Activated CD4-positive, alpha-beta memory T cell treated with anti-CD3 and anti-CD28 coated beads, Interleukin-2, amount 10 ng/mL, durations not matched to agents 7 days and 5 days (primary cell): Measurements from ENCODE around the gene ACAD9. TPM values are rescaled to one million over a fixed set of nuclear protein-coding genes. Genes with fewer than 3 reads are reported as not detected.
"Not testable (repeated sequence)": the region's sequence is repeated elsewhere in the genome, so short reads cannot be mapped to it uniquely, and the experiment has no call there.

Source experiments
- CTCF ChIA-PET: fragments of 350-600 bp; sonication (Branson Sonifier 250); formaldehyde crosslinking; loops from one replicate; lab custom pipeline; 2021; ENCODE audit warnings: antibody characterized with exemption, inconsistent platforms; lab: Charles Lee
- POLR2A ChIA-PET: fragments of 350-600 bp; sonication (Branson Sonifier 250); formaldehyde crosslinking; loops from one replicate; lab custom pipeline; 2021; ENCODE audit warnings: antibody characterized with exemption; lab: Charles Lee
- DNase-seq: peaks from one replicate; pipeline ENCODE4 v3.0.0-alpha.2; 2020
- H3K27ac Mint-ChIP-seq: one replicate; pipeline ENCODE4 v1.8.0; 2021; ENCODE audit warnings: mild to moderate bottlenecking, mixed read lengths
- H3K27me3 Mint-ChIP-seq: one replicate; pipeline ENCODE4 v1.8.0; 2021; ENCODE audit warnings: mixed read lengths
- H3K36me3 Mint-ChIP-seq: one replicate; pipeline ENCODE4 v1.8.0; 2021; ENCODE audit warnings: low read depth, mixed read lengths
- H3K4me1 Mint-ChIP-seq: one replicate; pipeline ENCODE4 v1.8.0; 2021; ENCODE audit warnings: mixed read lengths
- H3K4me3 Mint-ChIP-seq: one replicate; pipeline ENCODE4 v1.8.0; 2021; ENCODE audit warnings: mild to moderate bottlenecking, mixed read lengths
- H3K9me3 Mint-ChIP-seq: one replicate; pipeline ENCODE4 v1.8.0; 2021; ENCODE audit warnings: mixed read lengths
- total RNA-seq, 2 experiments: library from RNA; stranded (reverse); gene quantifications; one replicate each; pipeline ENCODE4 v1.2.3, GENCODE V29; 2021

The ACAD9 gene
- total RNA-seq, 2 experiments from 2014 or later: 42.7 to 48.4 TPM

GRCh38 chr3:128907706-128908445 is 28.5 kb downstream of the ACAD9 start:
- Mint-ChIP-seq H3K27me3 (no peaks in the 10 kb centered on the region), H3K36me3 (peaks cover 42% of the 10 kb centered on the region), H3K4me1 (no peaks in the 10 kb centered on the region), H3K27ac (no peak overlapping the region), H3K4me3 (no peak overlapping the region), H3K9me3 (no peaks in the 10 kb centered on the region)
- POLR2A ChIA-PET: no interaction called here
- DNase-seq: no peak
- CTCF ChIA-PET: no interaction called here

GRCh38 chr3:128908951-128909350 is 29.5 kb downstream of the ACAD9 start:
- no peak for DNase-seq
- Mint-ChIP-seq H3K4me1 (no peaks in the 10 kb centered on the region), H3K27ac (no peak overlapping the region), H3K4me3 (no peak overlapping the region), H3K27me3 (no peaks in the 10 kb centered on the region), H3K9me3 (no peaks in the 10 kb centered on the region), H3K36me3 (peaks cover 45% of the 10 kb centered on the region)
- CTCF ChIA-PET: interaction anchor here (1.4 kb wide), 1 partner anchor 34 kb away, joined by 3 read pairs; no protein-coding TSS in a partner anchor
- POLR2A ChIA-PET: no interaction called here

DNA sequence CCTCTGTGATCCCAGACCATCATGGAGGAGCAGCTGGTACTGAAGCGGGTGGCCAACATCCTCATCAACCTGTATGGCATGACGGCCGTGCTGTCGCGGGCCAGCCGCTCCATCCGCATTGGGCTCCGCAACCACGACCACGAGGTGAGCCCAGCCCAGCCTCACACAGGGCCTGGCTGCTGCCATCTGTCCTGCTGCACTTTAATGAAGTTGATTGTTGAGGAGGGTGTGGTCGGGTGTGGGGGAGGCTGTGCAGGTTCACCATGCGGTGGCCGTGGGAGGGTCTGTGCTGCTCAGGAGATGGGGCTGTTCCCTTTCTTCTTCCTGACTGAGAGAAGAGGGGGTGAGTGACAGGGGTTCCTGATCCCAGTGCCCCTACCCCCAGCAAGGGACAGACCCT is 30.6 kb downstream of the ACAD9 start:
- Mint-ChIP-seq H3K9me3 (no peaks in the 10 kb centered on the region), H3K4me1 (no peaks in the 10 kb centered on the region), H3K27me3 (no peaks in the 10 kb centered on the region), H3K27ac (no peak overlapping the region), H3K36me3 (peaks cover 43% of the 10 kb centered on the region), H3K4me3 (no peak overlapping the region)
- no peak for DNase-seq
- POLR2A ChIA-PET: no interaction called here
- CTCF ChIA-PET: interaction anchor here (1.4 kb wide), 1 partner anchor 35 kb away, joined by 3 read pairs; no protein-coding TSS in a partner anchor

DNA sequence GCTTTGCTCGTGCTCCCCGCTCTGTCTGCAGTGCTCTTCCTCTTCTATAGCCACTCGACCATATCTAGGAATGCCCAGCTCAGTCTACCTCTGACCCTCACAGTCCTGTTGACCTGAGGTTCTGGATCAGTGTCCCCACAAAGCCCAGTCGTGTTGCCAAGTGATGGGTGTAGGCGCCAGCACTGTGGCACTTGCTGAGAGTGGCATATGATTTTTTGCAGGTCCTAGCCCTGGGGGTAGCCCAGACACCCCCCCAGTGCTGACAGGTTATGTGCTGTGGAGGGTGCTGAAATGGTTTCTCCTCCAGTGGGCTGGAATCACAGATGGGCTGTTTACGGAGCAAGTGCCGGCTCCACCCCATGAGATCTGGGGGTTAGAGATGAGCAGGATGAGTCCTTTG is 32.5 kb downstream of the ACAD9 start:
- CTCF ChIA-PET: no interaction called here
- Mint-ChIP-seq H3K27me3 (no peaks in the 10 kb centered on the region), H3K27ac (no peak overlapping the region), H3K4me3 (no peak overlapping the region), H3K4me1 (no peaks in the 10 kb centered on the region), H3K9me3 (no peaks in the 10 kb centered on the region), H3K36me3 (peaks cover 42% of the 10 kb centered on the region)
- POLR2A ChIA-PET: no interaction called here
- DNase-seq: no peak

DNA sequence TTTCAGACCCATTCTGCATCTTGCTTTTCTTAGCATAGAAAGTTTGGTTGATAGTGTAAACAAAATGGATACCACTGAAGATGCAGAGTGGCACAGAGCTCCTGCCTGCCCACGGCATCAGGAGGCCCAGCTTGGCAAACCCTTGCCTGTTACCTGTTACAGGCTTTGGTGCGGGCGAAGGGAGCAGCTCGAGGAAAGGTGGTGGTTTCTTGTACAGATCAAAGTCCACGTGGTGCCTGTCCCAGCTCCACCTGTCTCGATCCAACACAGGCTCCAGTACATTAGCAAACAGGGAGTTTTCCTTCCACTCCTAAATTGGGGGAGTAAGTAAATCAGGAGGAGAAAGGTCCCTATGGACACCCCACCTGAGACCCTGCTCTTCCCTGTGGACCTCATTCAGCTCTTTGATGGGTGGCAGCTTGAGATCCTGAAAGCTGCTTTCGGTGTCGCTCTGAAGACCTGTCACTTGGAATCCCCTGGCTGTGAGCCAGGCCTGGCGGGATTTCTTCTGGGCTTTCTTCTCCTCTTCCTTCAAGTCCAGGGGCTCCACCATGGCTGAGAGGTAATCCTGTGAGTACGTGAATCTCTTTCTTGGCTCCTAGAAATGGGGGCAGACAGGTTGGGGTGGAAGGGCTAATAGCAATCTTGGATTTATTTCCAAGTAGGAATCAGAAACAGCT is 35.7 kb downstream of the ACAD9 start:
- Mint-ChIP-seq H3K4me3 (no peak overlapping the region), H3K4me1 (no peaks in the 10 kb centered on the region), H3K36me3 (peaks cover 66% of the 10 kb centered on the region), H3K9me3 (no peaks in the 10 kb centered on the region), H3K27ac (no peak overlapping the region), H3K27me3 (no peaks in the 10 kb centered on the region)
- CTCF ChIA-PET: interaction anchor here (0.9 to 1.0 kb wide), 3 partner anchors 8 to 15 kb away, joined by 3 to 5 read pairs (median 3); no protein-coding TSS in a partner anchor
- DNase-seq: no peak
- POLR2A ChIA-PET: no interaction called here

DNA sequence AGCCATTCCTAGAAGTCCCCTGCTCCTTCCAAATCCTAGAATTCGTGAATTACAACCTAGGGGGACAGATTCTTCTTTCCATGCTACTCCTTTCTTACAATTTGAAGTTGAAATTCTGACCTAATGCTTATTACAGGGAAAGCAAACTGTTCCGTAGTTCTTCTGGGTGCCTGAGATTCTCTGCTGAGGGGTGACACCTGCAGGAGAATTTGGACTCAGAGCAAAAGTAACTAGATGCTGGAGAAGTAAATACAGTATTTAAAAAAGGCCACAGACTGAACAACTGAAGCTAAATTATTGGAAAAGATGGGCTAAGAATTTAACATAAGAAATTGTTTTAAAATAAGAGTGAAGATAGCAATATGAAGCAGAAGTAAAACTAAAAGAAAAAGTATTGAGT is 37.9 kb downstream of the ACAD9 start:
- Mint-ChIP-seq H3K4me1 (peaks cover 3% of the 10 kb centered on the region), H3K36me3 (peaks cover 65% of the 10 kb centered on the region), H3K9me3 (no peaks in the 10 kb centered on the region), H3K27ac (no peak overlapping the region), H3K27me3 (no peaks in the 10 kb centered on the region), H3K4me3 (no peak overlapping the region)
- POLR2A ChIA-PET: no interaction called here
- DNase-seq: no peak
- CTCF ChIA-PET: interaction anchor here (0.6 kb wide), 1 partner anchor 53 kb away, joined by 3 read pairs; no protein-coding TSS in a partner anchor

- POLR2A ChIA-PET: no interaction called here
- Mint-ChIP-seq H3K27ac (no peak overlapping the region), H3K4me1 (peaks cover 27% of the 10 kb centered on the region), H3K9me3 (no peaks in the 10 kb centered on the region), H3K4me3 (no peak overlapping the region), H3K27me3 (peaks cover 3% of the 10 kb centered on the region), H3K36me3 (peaks cover 50% of the 10 kb centered on the region)
- CTCF ChIA-PET: interaction anchor here (0.6 to 1.2 kb wide), 2 partner anchors 73 to 240 kb away, joined by 4 read pairs; no protein-coding TSS in a partner anchor
- no peak for DNase-seq
Observed at GRCh38 chr3:128919988-128920387, 40.6 kb downstream of the ACAD9 start.

GRCh38 chr3:128922804-128923459 is 43.5 kb downstream of the ACAD9 start:
- H3K27ac Mint-ChIP-seq: peak overlapping the region; percentile 33
- peaks cover 4% of the 10 kb centered on the region for H3K9me3 Mint-ChIP-seq
- CTCF ChIA-PET: interaction anchor here (1.0 to 3.2 kb wide), 4 partner anchors 8 to 242 kb away, joined by 3 to 33 read pairs (median 6); partner anchors contain the start of gene ACAD9
- peak overlapping the region; percentile 43 for H3K4me3 Mint-ChIP-seq
- peaks cover 19% of the 10 kb centered on the region for H3K27me3 Mint-ChIP-seq
- peak; percentile 57 for DNase-seq
- POLR2A ChIA-PET: interaction anchor here (1.0 to 2.3 kb wide), 5 partner anchors 10 to 127 kb away, joined by 3 to 13 read pairs (median 3); no protein-coding TSS in a partner anchor
- peaks cover 27% of the 10 kb centered on the region for H3K36me3 Mint-ChIP-seq
- peaks cover 27% of the 10 kb centered on the region for H3K4me1 Mint-ChIP-seq

GRCh38 chr3:128923576-128923975 is 44.2 kb downstream of the ACAD9 start:
- ChIA-PET POLR2A (interaction anchor here (1.0 to 2.3 kb wide), 6 partner anchors 9 to 243 kb away, joined by 3 to 13 read pairs (median 3); no protein-coding TSS in a partner anchor), CTCF (interaction anchor here (1.0 to 3.2 kb wide), 4 partner anchors 9 to 243 kb away, joined by 3 to 33 read pairs (median 6); partner anchors contain the start of gene ACAD9)
- Mint-ChIP-seq H3K9me3 (peaks cover 4% of the 10 kb centered on the region), H3K4me3 (peak overlapping the region; percentile 43), H3K36me3 (peaks cover 21% of the 10 kb centered on the region), H3K27ac (peak overlapping the region; percentile 33), H3K27me3 (peaks cover 23% of the 10 kb centered on the region), H3K4me1 (peaks cover 27% of the 10 kb centered on the region)
- DNase-seq: no peak

- POLR2A ChIA-PET: interaction anchor here (1.0 to 2.3 kb wide), 5 partner anchors 9 to 243 kb away, joined by 3 to 13 read pairs (median 3); no protein-coding TSS in a partner anchor
Observed at GRCh38 chr3:128923986-128924385, 44.6 kb downstream of the ACAD9 start.

GRCh38 chr3:128929364-128929763 is 49.9 kb downstream of the ACAD9 start:
- Mint-ChIP-seq H3K27me3 (peaks cover 28% of the 10 kb centered on the region), H3K9me3 (peaks cover 4% of the 10 kb centered on the region), H3K27ac (no peak overlapping the region), H3K4me1 (peaks cover 5% of the 10 kb centered on the region), H3K4me3 (no peak overlapping the region), H3K36me3 (peaks cover 4% of the 10 kb centered on the region)
- ChIA-PET CTCF (no interaction called here), POLR2A (no interaction called here)
- DNase-seq: no peak

More at GRCh38 chr3:128923986-128924385, 44.6 kb downstream of the ACAD9 start:
- CTCF ChIA-PET: interaction anchor here (0.7 to 3.2 kb wide), 5 partner anchors 9 to 243 kb away, joined by 3 to 33 read pairs (median 5); partner anchors contain the start of gene ACAD9
- Mint-ChIP-seq H3K4me1 (peaks cover 27% of the 10 kb centered on the region), H3K36me3 (peaks cover 19% of the 10 kb centered on the region), H3K27me3 (peaks cover 23% of the 10 kb centered on the region)
- DNase-seq, H3K27ac Mint-ChIP-seq, H3K4me3 Mint-ChIP-seq, H3K9me3 Mint-ChIP-seq: not testable (repeated sequence)

DNA sequence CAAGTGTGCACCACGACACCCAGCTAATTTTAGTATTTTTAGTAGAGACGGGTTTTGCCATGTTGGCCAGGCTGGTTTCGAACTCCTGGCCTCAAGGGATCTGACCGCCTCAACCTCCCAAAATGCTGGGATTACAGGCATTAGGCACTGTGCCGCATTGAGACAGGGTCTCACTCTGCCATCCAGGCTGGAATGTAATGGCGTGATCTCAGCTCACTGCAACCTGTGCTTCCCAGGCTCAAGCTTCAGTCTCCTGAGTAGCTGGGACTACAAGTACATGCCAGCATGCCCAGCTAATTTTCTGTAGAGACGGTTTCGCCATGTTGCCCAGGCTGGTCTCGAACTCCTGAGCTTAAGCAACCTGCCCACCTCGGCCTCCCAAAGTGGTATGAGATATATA is 51.6 kb downstream of the ACAD9 start:
- POLR2A ChIA-PET: interaction anchor here (3.5 kb wide), 1 partner anchor 8 kb away, joined by 13 read pairs; no protein-coding TSS in a partner anchor
- Mint-ChIP-seq H3K27me3 (peaks cover 19% of the 10 kb centered on the region), H3K36me3 (no peaks in the 10 kb centered on the region), H3K4me1 (no peaks in the 10 kb centered on the region), H3K27ac (no peak overlapping the region), H3K4me3 (no peak overlapping the region), H3K9me3 (peaks cover 4% of the 10 kb centered on the region)
- CTCF ChIA-PET: no interaction called here
- no peak for DNase-seq
